Measurements from ENCODE around the gene MCU. TPM values are rescaled to one million over a fixed set of nuclear protein-coding genes. Genes with fewer than 3 reads are reported as not detected.

The MCU gene
- total RNA-seq, 1 donor from 2014 or later: 27.0 TPM

DNA sequence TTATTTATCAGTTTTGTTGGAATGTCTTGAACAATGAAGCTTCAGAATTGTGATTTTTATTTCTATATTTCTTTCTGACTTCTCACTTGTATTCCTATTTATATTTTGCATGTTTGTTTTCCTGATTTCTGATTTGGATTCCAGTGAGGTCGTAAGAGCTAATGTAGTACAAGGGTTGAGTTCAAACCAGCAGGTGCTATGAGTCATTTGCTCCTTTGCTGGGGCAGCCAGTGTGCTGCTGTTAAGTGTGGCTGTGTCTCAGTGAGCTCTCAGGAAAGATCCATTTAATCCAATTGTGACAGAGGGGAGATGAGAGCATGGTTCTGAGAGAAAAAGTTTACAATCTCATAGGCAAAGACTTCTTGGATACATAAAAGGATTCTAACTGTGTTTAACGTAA lies 48.6 kb downstream of the MCU start:
- Mint-ChIP-seq H3K27ac (peak overlapping the region; percentile 30), H3K4me1 (ENCODE audit: unreplicated experiment) (peaks cover 39% of the 10 kb centered on the region), H3K4me3 (no peak overlapping the region), H3K36me3 (peaks cover 8% of the 10 kb centered on the region), H3K27me3 (no peaks in the 10 kb centered on the region), H3K9me3 (no peaks in the 10 kb centered on the region)
- no peak for DNase-seq (ENCODE audit: extremely low spot score, unreplicated experiment)
- TF ChIP-seq, protein P1, sequence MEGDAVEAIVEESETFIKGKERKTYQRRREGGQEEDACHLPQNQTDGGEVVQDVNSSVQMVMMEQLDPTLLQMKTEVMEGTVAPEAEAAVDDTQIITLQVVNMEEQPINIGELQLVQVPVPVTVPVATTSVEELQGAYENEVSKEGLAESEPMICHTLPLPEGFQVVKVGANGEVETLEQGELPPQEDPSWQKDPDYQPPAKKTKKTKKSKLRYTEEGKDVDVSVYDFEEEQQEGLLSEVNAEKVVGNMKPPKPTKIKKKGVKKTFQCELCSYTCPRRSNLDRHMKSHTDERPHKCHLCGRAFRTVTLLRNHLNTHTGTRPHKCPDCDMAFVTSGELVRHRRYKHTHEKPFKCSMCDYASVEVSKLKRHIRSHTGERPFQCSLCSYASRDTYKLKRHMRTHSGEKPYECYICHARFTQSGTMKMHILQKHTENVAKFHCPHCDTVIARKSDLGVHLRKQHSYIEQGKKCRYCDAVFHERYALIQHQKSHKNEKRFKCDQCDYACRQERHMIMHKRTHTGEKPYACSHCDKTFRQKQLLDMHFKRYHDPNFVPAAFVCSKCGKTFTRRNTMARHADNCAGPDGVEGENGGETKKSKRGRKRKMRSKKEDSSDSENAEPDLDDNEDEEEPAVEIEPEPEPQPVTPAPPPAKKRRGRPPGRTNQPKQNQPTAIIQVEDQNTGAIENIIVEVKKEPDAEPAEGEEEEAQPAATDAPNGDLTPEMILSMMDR (conservative IDR thresholded peaks at IDR 0.05): no peak

DNA sequence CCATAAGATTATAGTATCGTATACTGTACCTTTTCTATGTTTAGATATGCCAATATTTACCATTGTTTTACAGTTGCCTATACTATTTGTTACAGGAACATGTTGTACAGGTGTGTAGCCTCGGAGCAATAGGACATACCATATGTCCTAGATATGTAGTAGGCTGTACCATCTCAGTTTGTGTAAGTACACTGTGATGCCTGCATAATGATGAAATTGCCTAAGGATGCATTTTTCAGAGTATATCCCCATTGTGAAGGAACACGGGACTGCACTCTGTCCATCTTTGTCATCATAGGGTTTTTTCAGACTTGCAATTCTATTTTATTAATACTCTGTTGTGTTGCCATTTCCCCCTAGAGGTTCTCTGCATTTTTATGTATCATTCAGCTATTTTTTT lies 50.1 kb downstream of the MCU start:
- Mint-ChIP-seq H3K27me3 (no peaks in the 10 kb centered on the region), H3K36me3 (peaks cover 8% of the 10 kb centered on the region), H3K4me1 (ENCODE audit: unreplicated experiment) (peaks cover 35% of the 10 kb centered on the region), H3K9me3 (no peaks in the 10 kb centered on the region), H3K4me3 (no peak overlapping the region), H3K27ac (no peak overlapping the region)
- TF ChIP-seq, protein P1 (conservative IDR thresholded peaks at IDR 0.05): no peak
- DNase-seq (ENCODE audit: extremely low spot score, unreplicated experiment): no peak

DNA sequence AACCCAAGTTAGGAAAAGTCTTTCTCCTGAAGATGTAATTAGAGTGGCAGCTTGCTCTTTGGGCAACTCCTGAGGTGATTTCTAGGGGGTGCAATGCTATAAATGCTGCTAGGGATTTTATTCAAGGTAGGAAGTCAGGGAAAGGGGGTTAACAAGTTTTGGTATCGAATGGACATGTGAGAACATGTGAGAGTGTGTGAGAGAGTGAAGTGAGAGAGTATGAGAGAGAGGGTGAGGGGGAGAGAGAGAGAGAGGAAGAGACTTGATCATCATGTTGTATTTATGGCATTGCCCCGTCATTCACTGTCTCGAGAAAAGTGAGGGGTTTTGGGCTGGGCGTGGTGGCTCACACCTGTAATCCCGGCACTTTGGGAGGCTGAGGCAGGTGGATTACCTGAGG lies 50.9 kb downstream of the MCU start:
- Mint-ChIP-seq H3K27me3 (no peaks in the 10 kb centered on the region), H3K4me3 (no peak overlapping the region), H3K9me3 (no peaks in the 10 kb centered on the region), H3K4me1 (ENCODE audit: unreplicated experiment) (peaks cover 35% of the 10 kb centered on the region), H3K36me3 (peaks cover 8% of the 10 kb centered on the region), H3K27ac (no peak overlapping the region)
- TF ChIP-seq, protein P1 (conservative IDR thresholded peaks at IDR 0.05): no peak
- no peak for DNase-seq (ENCODE audit: extremely low spot score, unreplicated experiment)

DNA sequence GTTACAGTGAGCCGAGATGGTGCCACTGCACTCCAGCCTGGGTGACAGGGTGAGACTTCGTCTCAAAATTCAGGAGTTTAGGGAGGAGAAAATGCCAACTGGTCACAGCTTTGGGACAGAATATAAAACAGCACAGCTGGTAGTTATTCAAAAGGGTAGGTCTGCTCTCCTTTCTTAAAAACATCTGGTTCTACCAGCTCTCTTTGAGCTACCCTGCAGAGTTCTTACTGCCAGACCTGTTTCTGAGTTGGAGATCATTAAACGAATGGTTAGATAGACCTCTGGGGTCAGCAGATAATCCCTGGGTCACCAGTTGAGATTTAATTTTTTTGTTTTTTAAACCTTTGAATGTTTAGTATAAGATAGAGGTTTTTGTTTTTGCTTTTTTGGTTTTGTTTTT lies 52.6 kb downstream of the MCU start:
- TF ChIP-seq, protein P1 (conservative IDR thresholded peaks at IDR 0.05): no peak
- Mint-ChIP-seq H3K4me1 (ENCODE audit: unreplicated experiment) (peaks cover 32% of the 10 kb centered on the region), H3K36me3 (peaks cover 12% of the 10 kb centered on the region), H3K27ac (peak overlapping the region; percentile 30), H3K27me3 (no peaks in the 10 kb centered on the region), H3K9me3 (no peaks in the 10 kb centered on the region), H3K4me3 (no peak overlapping the region)
- no peak for DNase-seq (ENCODE audit: extremely low spot score, unreplicated experiment)

DNA sequence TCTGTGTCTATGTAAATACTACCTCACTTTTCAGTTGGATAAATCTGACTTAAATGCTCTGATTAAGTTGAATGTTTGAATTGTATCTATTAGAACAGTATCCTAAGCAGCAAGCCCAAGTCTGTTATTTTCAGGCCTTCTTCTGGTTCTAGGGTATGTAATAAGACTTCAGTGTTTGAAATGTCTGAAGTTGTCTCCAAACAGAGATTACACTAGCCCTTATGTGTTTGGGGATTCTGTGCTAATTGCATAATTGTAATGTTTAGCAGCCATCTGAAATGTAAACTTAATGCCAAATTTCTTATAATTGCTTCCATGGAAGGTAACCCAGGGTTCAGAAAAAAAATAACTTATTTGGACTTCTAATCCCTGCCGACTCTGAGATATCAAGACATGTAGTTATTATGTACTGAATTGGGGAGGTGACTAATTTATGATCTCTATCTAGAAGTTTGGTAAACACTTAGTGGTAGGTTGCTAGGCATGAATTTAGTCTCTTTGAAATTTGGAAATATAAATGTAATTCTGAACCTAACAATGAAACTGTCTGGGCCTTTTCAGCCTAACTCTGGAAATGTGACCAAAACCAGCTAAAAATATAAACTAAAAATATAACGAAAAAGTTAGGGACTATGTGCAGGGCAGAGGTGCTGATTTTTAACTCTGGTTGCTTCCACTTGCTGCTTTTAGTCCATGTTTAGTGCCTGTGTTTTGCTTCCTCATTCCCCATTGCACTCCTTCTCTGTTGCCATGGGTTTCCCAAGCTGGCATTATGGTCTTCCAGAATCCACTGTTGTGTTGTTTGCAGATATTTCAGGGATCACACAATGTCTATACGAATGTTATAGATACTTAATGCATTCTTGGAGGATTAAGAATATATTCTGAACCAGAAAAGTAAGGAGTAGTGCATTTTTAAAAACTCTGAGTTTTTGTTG lies 54.8 kb downstream of the MCU start:
- H3K4me3 Mint-ChIP-seq: no peak overlapping the region
- H3K36me3 Mint-ChIP-seq: peaks cover 9% of the 10 kb centered on the region
- H3K27ac Mint-ChIP-seq: no peak overlapping the region
- TF ChIP-seq, protein P1 (conservative IDR thresholded peaks at IDR 0.05): no peak
- no peak for DNase-seq (ENCODE audit: extremely low spot score, unreplicated experiment)
- H3K4me1 Mint-ChIP-seq (ENCODE audit: unreplicated experiment): peaks cover 28% of the 10 kb centered on the region
- H3K9me3 Mint-ChIP-seq: no peaks in the 10 kb centered on the region
- H3K27me3 Mint-ChIP-seq: no peaks in the 10 kb centered on the region

All from type B pancreatic cell (in vitro differentiated cells).